T-helper 17 cell (primary cell): ENCODE data around the gene SP7. TPM values are rescaled to one million over a fixed set of nuclear protein-coding genes. Genes with fewer than 3 reads are reported as not detected.
"Not testable (repeated sequence)": the region's sequence is repeated elsewhere in the genome, so short reads cannot be mapped to it uniquely, and the experiment has no call there.

Source experiments
- ATAC-seq: fragments of 150-1000 bp; cut with Tn5 transposase; 2 replicates; pipeline ENCODE4 v1.10.0; 2021; ENCODE audit warnings: mild to moderate bottlenecking, moderate library complexity
- DNase-seq, 3 donors: peaks; one replicate each; pipeline versions ENCODE4 v3.0.0 to v3.0.0-alpha.2; 2020 to 2021
- H3K9me3 ChIP-seq: one replicate; pipeline ENCODE4 v1.7.0; 2013; ENCODE audit warnings: low read length, mild to moderate bottlenecking; ENCODE audit not compliant: control insufficient read depth, poor library complexity, severe bottlenecking
- H3K27ac Mint-ChIP-seq: one replicate; pipeline ENCODE4 v1.8.0; 2022; ENCODE audit warnings: mild to moderate bottlenecking, moderate library complexity, mixed read lengths
- H3K27me3 Mint-ChIP-seq: one replicate; pipeline ENCODE4 v1.8.0; 2022; ENCODE audit warnings: mixed read lengths
- H3K36me3 Mint-ChIP-seq: one replicate; pipeline ENCODE4 v1.8.0; 2022; ENCODE audit warnings: low read depth, mixed read lengths
- H3K4me1 Mint-ChIP-seq: one replicate; pipeline ENCODE4 v1.8.0; 2022; ENCODE audit warnings: mild to moderate bottlenecking, mixed read lengths
- H3K4me3 Mint-ChIP-seq: one replicate; pipeline ENCODE4 v1.8.0; 2022; ENCODE audit warnings: mild to moderate bottlenecking, moderate library complexity, mixed read lengths
- total RNA-seq, 4 donors: library from RNA in 2 of 4; stranded (reverse) in 2 of 4; gene quantifications; one replicate each; pipeline ENCODE4 v1.2.3 and lab custom pipeline; 2022 to 2026

SP7 gene
- total RNA-seq, 2 donors from 2014 or later, result not detected

DNA sequence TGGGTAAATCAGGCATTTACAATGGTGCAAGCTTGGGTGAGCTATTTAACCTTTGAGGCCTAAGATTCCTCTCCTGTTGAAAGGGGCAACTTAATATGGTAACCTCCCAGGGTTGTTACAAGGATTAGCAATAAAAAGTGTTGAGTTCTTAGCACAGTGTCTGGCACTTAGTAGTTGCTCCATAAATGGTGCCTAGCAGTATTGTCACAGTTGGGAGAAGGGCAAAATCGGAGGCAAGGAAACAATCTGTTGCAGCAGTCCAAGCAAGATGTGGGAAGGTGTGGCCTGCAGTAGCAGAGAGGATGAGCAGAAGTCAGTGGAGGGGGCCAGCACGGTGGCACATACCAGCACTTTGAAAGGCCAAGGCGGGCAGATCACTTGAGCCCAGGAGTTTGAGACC is 7.3 kb upstream of the SP7 start:
- ATAC-seq (no peak), DNase-seq (no peak)
- H3K4me3 Mint-ChIP-seq, result no peak overlapping the region
- no peaks in the 10 kb centered on the region for H3K9me3 ChIP-seq
- peak overlapping the region; percentile 78 for H3K27ac Mint-ChIP-seq
- H3K36me3 Mint-ChIP-seq, result no peaks in the 10 kb centered on the region
- peaks cover 27% of the 10 kb centered on the region for H3K4me1 Mint-ChIP-seq
- peaks cover 16% of the 10 kb centered on the region for H3K27me3 Mint-ChIP-seq

DNA sequence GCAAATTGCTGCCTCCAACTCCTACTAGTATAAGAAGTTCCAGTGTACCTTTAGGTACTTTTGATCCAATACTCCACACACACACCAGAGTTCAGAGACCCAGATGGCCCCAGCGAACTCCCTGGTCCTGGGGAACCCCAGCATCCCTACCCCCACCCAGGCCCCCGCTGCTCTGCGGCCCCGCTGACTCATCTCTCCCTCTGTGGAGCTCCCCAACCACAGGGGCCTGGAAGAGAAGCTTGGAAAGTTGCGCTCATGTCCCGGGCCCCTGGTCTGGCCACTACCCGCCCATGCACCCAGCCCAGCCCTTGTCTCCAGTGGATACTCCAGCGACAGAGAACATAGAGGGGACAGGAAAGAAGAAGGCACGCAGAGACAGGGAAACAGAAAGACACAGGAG is 4.2 kb upstream of the SP7 start:
- Mint-ChIP-seq H3K27ac (no peak overlapping the region), H3K27me3 (peaks cover 44% of the 10 kb centered on the region), H3K4me3 (no peak overlapping the region), H3K36me3 (peaks cover 9% of the 10 kb centered on the region), H3K4me1 (peaks cover 37% of the 10 kb centered on the region)
- DNase-seq (no peak), ATAC-seq (no peak)
- H3K9me3 ChIP-seq, result no peaks in the 10 kb centered on the region

DNA sequence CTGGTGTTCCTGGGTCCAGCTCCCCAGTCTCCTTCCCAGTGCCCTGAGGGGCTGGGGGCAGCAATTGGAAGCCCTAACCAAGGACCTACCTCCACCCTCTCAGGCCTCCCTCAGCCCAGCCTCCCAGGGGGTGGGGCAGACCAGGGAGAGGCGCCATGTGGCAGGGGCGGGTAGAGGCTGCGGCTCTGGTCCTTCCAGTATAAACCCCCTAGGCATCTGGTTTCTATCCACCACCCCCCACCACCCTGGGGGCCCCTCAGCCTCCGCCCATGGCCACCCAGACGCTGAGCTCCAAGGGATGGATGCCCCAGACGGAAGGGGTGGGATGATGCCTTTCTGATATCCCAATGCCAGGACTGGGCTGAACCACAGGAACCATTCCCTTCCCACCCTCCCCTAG is 2.8 kb upstream of the SP7 start:
- Mint-ChIP-seq H3K4me1 (peaks cover 28% of the 10 kb centered on the region), H3K4me3 (no peak overlapping the region), H3K27ac (no peak overlapping the region)

DNA sequence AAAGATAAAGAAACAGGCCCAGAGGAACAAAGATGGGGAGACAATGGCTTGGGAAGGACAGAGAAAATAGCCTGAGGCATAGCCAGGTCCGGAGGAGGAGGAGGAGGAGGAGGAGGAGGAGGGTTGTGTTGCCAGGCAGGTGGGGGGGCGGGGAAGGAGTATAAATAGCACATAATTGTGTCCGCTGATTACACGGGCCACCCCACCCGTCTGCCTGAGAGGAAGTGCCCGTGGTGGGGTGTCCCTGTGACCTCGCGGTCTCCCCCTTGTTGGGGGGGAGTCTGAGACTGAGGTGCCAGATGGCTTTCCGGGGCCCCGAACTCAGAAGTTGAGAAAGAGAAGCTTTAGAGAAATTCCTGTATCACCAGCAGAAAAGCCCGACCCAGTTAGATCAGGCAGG is 1.9 kb upstream of the SP7 start:
- H3K4me3 Mint-ChIP-seq, result no peak overlapping the region
- peaks cover 56% of the 10 kb centered on the region for H3K27me3 Mint-ChIP-seq
- peaks cover 9% of the 10 kb centered on the region for H3K36me3 Mint-ChIP-seq
- ATAC-seq, result no peak
- peak overlapping the region; percentile 22 for H3K27ac Mint-ChIP-seq
- no peaks in the 10 kb centered on the region for H3K9me3 ChIP-seq
- peaks cover 22% of the 10 kb centered on the region for H3K4me1 Mint-ChIP-seq
- DNase-seq, result no peak

More for the DNA sequence above, 2.8 kb upstream of the SP7 start:
- DNase-seq (no peak), ATAC-seq (no peak)
- Mint-ChIP-seq H3K27me3 (peaks cover 53% of the 10 kb centered on the region), H3K36me3 (peaks cover 9% of the 10 kb centered on the region)
- H3K9me3 ChIP-seq, result no peaks in the 10 kb centered on the region

DNA sequence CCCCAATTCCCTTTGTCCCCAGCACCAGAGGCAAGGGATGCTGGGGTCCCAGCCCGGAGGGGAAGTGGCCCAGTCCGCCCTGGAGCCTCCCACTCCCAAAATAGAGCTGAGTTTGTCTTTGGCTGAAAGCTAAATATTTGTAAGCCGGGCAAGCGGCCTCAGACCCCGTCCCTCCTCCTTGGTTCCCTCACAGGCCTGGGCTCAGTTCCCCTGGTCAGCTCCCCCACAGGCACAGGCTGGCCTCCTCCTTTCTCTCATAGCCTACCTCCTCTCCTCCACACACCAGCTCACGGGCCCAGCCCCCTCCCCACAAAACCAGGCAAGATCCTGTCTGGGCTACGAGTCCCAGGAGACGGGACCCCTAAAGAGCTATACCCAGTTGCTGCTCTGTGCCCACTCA is 1.3 kb downstream of the SP7 start:
- Mint-ChIP-seq H3K4me1 (peaks cover 21% of the 10 kb centered on the region), H3K4me3 (no peak overlapping the region), H3K27ac (no peak overlapping the region), H3K36me3 (peaks cover 11% of the 10 kb centered on the region), H3K27me3 (peaks cover 57% of the 10 kb centered on the region)
- DNase-seq (no peak), ATAC-seq (no peak)
- no peaks in the 10 kb centered on the region for H3K9me3 ChIP-seq

DNA sequence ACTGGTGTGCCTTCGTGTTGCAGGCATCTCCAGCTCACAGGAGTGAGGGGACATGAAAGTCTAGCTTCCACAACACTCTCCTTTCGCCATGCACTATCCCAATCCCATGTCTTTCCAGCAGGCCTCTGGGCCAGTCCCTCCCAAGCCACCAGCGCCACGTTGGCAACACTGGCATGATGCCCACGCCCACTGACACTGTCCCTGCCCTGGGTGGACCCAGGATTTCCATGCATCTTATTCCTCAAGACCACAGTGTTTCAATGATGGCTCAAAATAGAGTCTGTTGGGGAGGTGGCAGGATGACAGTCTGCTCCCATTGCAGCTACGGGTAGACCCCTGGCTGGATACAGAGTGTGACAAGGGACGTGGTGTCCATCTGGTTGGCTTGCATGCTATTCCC is 2.3 kb downstream of the SP7 start:
- Mint-ChIP-seq H3K36me3 (peaks cover 13% of the 10 kb centered on the region), H3K4me3 (no peak overlapping the region), H3K27me3 (peaks cover 52% of the 10 kb centered on the region), H3K4me1 (peaks cover 20% of the 10 kb centered on the region), H3K27ac (no peak overlapping the region)
- H3K9me3 ChIP-seq, result no peaks in the 10 kb centered on the region
- DNase-seq, result no peak
- ATAC-seq, result no peak

DNA sequence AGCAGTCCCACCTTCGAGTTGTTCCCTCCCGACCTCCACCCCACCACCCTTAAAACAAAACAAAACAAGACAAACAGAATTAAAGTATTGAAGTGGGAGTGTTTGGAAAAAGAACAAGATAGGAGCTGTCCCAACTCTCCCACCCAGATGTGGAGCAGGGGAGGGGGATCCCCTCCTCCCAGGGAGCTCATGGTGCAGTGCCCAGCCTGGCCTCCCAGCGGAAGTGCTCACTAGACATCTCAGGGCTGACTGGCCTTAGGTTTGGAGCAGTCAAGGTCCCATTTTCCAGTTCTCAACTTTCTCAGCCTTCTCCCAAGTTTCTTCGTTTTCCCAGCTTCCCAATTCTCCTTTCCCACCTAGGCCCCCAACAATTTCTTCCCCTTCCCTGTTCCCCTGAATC is 2.9 kb downstream of the SP7 start:
- Mint-ChIP-seq H3K27ac (no peak overlapping the region), H3K27me3 (peaks cover 49% of the 10 kb centered on the region), H3K36me3 (peaks cover 13% of the 10 kb centered on the region), H3K4me3 (no peak overlapping the region), H3K4me1 (peaks cover 19% of the 10 kb centered on the region)
- ATAC-seq (no peak), DNase-seq (no peak)
- H3K9me3 ChIP-seq, result no peaks in the 10 kb centered on the region

DNA sequence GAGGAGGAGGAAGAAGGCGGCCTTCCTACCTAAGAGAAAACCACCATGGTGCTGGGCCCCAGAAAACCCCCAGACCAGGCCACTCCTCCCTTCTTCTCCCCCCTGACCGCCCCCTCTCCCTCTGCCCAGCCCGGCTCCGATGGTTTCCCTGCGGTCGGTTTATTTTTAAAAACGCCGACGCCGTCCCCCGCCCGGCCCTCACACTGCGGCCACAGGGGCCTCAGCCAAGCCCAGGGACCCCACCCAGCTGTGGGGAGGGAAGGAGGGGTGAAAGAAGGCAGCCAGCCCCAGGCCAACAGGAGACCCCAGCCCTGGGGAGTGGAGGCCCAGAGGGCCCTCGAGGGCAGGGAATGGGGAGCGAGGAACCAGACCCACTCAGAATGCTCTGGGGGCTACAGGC is 3.4 kb downstream of the SP7 start:
- Mint-ChIP-seq H3K27me3 (peaks cover 45% of the 10 kb centered on the region), H3K4me1 (peaks cover 14% of the 10 kb centered on the region), H3K36me3 (peaks cover 12% of the 10 kb centered on the region), H3K27ac (no peak overlapping the region), H3K4me3 (no peak overlapping the region)
- no peak for ATAC-seq
- no peaks in the 10 kb centered on the region for H3K9me3 ChIP-seq
- DNase-seq, result no peak

DNA sequence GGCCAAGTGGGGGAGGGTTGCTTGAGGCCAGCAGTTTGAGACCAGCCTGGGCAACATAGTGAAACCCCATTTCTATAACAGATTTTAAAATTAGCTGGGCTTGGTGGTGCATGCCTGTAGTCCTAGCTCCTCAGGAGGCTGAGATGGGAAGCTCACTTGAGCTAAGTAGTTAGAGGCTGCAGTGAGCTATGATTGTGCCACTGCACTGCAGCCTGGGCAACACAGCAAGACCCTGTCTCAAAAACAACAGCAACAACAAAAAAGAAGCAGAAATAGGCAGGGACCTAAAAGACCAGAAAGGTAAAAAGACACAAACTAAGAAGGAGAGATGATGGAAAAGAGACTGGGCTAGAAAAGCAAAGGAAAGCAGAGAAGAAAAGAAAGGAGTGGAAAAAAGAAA is 3.8 kb downstream of the SP7 start:
- not testable (repeated sequence) for ATAC-seq, H3K9me3 ChIP-seq, H3K4me3 Mint-ChIP-seq, DNase-seq
- Mint-ChIP-seq H3K36me3 (peaks cover 13% of the 10 kb centered on the region), H3K4me1 (peaks cover 16% of the 10 kb centered on the region), H3K27ac (peak overlapping the region; percentile 66), H3K27me3 (peaks cover 45% of the 10 kb centered on the region)

DNA sequence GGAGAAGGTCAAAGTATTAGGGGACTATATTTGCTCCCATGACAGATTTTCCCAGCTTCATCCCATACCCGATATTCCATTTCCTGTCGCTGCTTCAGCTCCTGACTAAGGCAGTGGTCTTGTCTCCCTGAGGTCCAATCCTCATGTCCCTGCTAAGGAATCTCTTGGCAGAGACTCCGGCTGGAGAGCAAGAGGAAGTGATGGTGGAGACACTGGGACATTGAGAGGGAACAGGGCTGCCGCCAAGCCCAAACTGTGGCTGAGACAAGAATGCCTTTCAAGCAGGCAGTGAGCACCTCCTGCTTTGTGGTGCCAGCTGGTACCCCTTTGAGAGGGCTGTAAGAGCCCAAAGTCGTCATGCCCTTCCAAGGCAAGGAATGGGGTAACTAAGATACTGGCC is 5.5 kb downstream of the SP7 start:
- ATAC-seq (no peak), DNase-seq (no peak)
- no peaks in the 10 kb centered on the region for H3K9me3 ChIP-seq
- Mint-ChIP-seq H3K36me3 (peaks cover 7% of the 10 kb centered on the region), H3K4me3 (no peak overlapping the region), H3K4me1 (peaks cover 12% of the 10 kb centered on the region), H3K27me3 (peaks cover 29% of the 10 kb centered on the region), H3K27ac (no peak overlapping the region)

DNA sequence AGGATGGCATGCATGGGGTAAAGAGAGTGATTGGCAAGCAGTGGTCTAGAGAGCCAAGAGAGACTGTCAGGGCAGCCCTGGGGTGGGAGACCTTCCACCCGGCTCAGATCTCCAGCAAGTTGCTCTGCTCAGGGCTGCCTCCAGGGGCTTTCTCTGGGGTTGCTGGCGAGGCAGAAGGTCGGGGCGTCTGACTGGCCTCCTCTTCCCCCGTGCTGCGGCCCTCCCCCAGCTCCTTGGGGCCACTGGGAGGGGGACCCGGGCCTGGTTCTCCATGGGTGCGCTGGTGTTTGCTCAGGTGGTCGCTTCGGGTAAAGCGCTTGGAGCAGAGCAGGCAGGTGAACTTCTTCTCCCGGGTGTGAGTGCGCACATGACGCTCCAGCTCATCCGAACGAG is 8.1 kb downstream of the SP7 start:
- DNase-seq, result no peak
- Mint-ChIP-seq H3K36me3 (peaks cover 7% of the 10 kb centered on the region), H3K27ac (no peak overlapping the region), H3K4me1 (peaks cover 19% of the 10 kb centered on the region), H3K4me3 (no peak overlapping the region), H3K27me3 (peaks cover 17% of the 10 kb centered on the region)
- no peak for ATAC-seq
- no peaks in the 10 kb centered on the region for H3K9me3 ChIP-seq

DNA sequence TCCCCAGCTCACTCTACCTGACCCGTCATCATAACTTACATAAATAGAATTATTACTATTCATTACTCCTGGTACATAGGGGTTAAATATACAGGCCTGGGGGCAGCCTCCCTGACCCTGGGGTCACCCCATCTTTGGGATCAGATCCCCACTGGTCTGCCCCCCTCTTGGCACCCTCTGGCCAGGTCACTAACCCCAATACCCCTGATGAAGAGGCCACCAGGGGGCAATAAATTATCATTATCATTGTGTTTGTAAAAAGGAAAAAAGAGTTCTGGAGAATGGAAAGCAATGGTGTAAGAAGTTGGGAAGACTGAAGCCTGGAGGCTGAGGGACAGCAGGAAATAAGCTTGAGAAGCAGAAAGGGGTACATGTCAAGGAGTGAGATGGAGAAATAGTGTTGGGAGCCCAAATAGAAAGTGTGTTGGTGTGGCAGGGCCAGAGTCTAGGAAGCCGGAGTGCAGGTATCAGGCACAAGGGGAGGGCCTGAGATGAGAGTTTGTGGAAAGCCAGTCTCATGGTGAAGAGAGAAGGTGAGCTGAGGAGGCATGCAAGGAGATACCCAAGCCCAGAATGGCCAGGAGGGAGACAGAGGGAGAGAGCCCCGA is 8.6 kb downstream of the SP7 start:
- no peaks in the 10 kb centered on the region for H3K9me3 ChIP-seq
- Mint-ChIP-seq H3K27me3 (peaks cover 16% of the 10 kb centered on the region), H3K27ac (no peak overlapping the region), H3K4me1 (peaks cover 19% of the 10 kb centered on the region), H3K36me3 (peaks cover 7% of the 10 kb centered on the region), H3K4me3 (no peak overlapping the region)
- DNase-seq, result no peak
- no peak for ATAC-seq

DNA sequence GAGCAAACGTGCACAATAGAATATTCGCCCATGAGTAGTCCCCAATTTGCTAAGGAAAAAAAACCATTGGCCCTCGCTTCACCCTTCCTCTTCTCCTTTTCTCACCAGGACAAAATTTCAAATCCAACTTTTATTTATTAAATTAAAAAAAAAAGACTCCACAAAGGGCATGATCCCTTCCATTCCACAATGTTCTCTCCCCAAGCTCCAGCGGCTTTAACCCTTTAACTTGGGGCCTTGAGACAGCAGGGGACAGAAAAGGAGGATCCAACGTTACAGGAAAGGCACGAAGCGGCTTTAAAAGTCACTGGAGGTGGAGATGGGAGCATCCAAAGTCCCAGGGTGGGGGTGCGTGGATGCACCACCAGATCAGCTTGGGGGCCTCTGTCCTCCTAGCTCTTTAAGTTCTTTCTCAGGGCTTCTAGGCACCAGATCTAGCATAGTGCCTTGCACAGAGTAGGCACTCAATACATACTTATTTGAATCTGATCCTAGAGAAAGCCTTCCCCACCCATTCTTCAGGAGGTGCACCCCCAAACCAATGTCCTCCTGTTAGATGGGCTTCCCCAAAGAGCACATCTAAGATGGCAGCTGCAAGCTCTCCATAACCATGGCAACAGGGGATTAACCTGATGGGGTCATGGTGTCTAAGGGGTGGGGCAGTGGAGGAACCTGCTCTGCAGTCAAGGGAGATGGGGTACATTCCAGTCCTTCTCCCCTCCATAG is 9.5 kb downstream of the SP7 start:
- Mint-ChIP-seq H3K4me3 (peak overlapping the region; percentile 85), H3K36me3 (peaks cover 4% of the 10 kb centered on the region), H3K27ac (no peak overlapping the region), H3K4me1 (peaks cover 13% of the 10 kb centered on the region), H3K27me3 (peaks cover 7% of the 10 kb centered on the region)
- no peak for DNase-seq
- H3K9me3 ChIP-seq, result no peaks in the 10 kb centered on the region
- ATAC-seq, result no peak

DNA sequence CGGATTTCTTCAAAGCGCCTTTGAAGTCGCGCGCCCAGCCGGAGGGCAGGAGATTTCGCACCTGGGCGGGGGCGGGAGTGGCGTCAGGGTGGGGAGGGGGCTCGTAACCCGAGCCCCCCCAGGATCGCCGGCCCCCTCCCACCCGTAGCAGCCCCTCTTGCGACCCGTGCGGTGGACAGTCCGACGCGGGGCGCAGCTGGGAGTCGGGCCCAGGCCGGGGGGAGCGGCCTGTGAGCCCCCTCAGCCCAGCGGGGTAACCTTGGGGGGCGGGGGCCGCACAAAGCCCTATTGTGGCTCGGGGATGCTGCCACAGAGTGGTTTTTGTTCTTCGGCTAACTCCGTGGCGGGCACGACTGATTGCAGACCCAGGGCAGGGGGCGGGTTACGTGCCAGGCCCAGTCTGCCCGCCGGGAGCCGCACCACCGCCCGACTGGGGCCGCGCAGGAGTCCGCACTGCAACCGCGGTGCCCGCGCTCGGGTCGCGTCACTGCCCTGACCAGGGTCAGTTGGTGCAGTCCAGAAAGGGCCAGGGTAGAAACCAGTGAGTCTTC is 10.6 kb downstream of the SP7 start:
- H3K4me3 Mint-ChIP-seq, result peak overlapping the region; percentile 95
- no peak for ATAC-seq
- no peaks in the 10 kb centered on the region for H3K9me3 ChIP-seq
- peaks cover 24% of the 10 kb centered on the region for H3K4me1 Mint-ChIP-seq
- peaks cover 7% of the 10 kb centered on the region for H3K27me3 Mint-ChIP-seq
- H3K36me3 Mint-ChIP-seq, result peaks cover 10% of the 10 kb centered on the region
- H3K27ac Mint-ChIP-seq, result no peak overlapping the region
- peak in 1 of 3 donors; percentile 23 for DNase-seq
